ENCODE data around the gene PLCG2.
A peak's percentile ranks its signal among the peaks of the same experiment; 100 is the strongest.

PLCG2 gene

DNA sequence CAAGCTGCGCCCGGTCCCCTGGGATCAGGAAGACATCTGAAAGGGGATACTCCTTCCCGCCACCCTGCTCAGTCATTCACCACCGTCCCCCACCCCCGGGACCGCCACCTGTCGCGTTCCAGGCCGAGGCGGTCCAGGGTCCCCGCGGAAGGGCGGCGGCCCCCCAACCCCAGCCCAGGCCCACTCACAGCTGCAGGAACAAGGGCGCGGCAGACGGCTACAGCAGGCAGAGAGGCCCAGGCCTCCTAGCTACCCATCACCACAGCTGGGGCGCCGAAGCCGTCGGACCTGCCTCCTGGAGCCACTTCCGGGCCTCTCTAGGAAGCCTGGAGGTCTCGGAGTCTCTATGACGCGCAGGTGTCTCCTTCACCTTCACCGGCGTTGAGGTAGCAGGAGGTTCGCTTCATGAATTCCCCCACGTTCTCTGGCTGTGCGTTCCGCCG is 232.1 kb downstream of the PLCG2 start, which contains the start of gene SDR42E1:
Gene SDR42E1 (minus strand): TSS at position 272 of the 443 bp plus-strand sequence. CDS start 10,612 bp downstream, outside the sequence.
- peak; percentile 86 for DNase-seq

Measured in activated CD8-positive, alpha-beta memory T cell treated with anti-CD3 and anti-CD28 coated beads for 24 hours (primary cell).